GM12873 (cell line): ENCODE measurements around the gene UCK1.

Experiments used
- CTCF ChIP-seq: IDR thresholded peaks from 2 replicates; pipeline ENCODE4 v1.5.1; 2012; ENCODE audit warnings: low read depth, mild to moderate bottlenecking, moderate library complexity, low read length, control low read depth; ENCODE audit not compliant: insufficient read depth; ENCODE audit errors: missing control alignments

Gene UCK1

GRCh38 chr9:131524665-131525315 lies 6.3 kb downstream of the UCK1 start:
- no peak for TF ChIP-seq CTCF

GRCh38 chr9:131523451-131524435 lies 7.3 kb downstream of the UCK1 start:
- no peak for TF ChIP-seq CTCF

GRCh38 chr9:131523086-131523388 lies 8.0 kb downstream of the UCK1 start:
- no peak for TF ChIP-seq CTCF

- no peak for TF ChIP-seq CTCF
These were observed 8.6 kb downstream of the UCK1 start for GRCh38 chr9:131522257-131523085.

- no peak for TF ChIP-seq CTCF
These were observed 9.2 kb downstream of the UCK1 start for GRCh38 chr9:131521822-131522221.

GRCh38 chr9:131521203-131521602 lies 9.9 kb downstream of the UCK1 start:
- no peak for TF ChIP-seq CTCF

- no peak for TF ChIP-seq CTCF
These were observed 10.6 kb downstream of the UCK1 start for GRCh38 chr9:131520503-131520902.
